Measurements from ENCODE around the gene ZFHX2.
A peak's percentile ranks its signal among the peaks of the same experiment; 100 is the strongest.

ZFHX2 gene

DNA sequence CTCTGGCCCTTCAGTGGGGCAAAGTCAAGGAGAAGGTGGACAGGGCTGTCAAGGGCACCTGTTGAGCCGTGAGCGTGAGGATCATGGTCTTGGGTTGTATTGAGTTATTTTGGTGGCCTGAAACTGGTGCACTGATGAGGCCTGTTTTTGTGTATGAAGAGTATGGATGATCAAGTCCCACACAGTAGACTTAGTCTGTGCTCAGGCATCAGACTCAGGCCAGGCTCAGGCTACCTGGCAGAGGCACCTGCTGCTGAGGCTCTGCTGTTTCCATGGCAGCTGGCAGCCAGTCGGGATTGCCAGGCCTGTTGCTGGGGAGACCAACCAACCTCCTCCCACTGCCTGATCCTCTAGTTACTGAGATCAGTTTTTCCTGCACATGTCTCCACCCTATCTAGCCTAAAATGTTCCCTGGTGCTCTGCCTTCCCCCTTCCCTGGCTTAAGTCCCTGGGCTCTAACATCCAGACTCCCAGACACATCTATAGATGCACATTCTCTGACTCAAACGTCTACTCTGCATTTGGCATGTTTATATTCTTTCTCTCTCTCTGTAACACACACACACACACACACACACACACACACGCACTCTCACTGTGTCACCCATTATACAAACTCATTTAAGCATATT lies 21.9 kb upstream of the ZFHX2 start:
- DNase-seq (ENCODE audit: low read depth in 1 of 2, low spot score in 1 of 2): no peak

- DNase-seq (ENCODE audit: low read depth in 1 of 2, low spot score in 1 of 2): no peak
Measured at GRCh38 chr14:23572836-23573235, 21.3 kb upstream of the ZFHX2 start.

- DNase-seq (ENCODE audit: low read depth in 1 of 2, low spot score in 1 of 2): no peak
Measured at GRCh38 chr14:23572524-23572828, 20.9 kb upstream of the ZFHX2 start.

GRCh38 chr14:23571701-23572523 lies 20.3 kb upstream of the ZFHX2 start:
- no peak for DNase-seq (ENCODE audit: low read depth in 1 of 2, low spot score in 1 of 2)

DNA sequence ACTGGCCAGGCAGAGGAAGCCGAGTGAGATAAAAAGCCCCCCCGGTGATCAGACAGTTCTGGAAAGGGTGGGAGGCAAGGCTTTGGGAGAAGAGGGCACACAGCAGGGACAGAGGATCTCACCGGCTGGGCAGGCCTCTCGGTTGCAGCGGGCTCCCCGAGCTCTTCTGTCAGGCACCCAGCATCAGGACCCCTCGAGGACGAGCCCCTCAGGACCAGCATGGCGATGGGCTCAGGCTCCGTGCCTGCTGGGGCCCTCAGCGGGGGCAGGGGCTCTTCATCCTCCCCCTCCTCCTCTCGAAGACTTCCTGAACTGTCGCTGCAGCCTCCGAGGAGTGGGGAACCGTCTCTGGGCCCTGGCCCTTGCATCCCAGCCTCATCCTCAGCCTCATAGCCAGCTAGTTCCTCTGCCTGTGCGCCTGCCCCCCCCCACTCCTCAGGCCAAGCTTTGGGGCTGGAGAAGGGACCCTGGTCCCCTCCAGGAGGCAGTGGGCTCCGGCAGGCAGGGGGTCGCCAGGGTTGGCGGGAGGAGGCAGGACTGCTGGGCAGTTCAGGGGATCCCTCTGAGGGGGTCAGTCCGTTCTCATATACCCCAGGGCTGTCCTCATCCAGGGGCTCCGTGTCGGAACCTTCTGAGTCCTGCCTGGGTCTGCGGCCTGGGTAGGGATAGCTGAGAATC lies 19.4 kb upstream of the ZFHX2 start:
- no peak for DNase-seq (ENCODE audit: low read depth in 1 of 2, low spot score in 1 of 2)

DNA sequence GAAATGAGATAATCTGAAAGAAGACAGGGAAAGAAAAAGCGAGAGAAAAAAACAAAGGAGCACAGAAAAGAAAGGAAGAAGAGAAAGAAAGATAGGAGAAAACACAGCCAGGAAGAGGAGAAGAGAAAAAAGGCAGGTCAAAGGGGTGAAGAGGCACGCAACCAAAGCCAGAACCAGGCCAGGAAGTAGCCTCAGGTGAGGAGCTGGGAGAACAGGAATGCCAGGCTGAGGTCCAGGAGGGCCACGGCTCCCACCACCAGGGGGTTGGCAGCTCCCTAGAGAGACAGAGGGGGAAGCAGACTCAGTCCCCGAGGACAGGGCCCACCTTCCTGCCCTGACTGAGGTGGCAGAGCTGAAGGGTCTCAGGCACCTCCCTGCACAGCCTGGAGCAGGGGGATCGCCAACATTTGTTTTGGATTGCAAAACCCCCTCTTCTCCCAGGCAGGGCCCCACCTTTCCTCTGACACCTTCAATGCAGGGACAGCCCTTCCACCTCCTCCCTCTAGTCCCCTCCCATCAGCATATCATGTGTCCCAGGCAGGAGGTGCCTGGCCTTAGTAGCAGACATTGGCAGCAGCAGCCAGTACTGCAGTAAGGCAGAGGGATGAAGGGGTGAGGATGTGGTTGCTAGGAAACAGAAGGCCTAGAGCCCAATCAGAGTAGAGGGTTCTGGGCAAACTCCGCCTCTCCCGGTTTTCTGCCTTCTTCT lies 18.0 kb upstream of the ZFHX2 start:
- DNase-seq (ENCODE audit: low read depth in 1 of 2, low spot score in 1 of 2): no peak

- DNase-seq (ENCODE audit: low read depth in 1 of 2, low spot score in 1 of 2): no peak
Measured at GRCh38 chr14:23568600-23569331, 17.2 kb upstream of the ZFHX2 start.

GRCh38 chr14:23568021-23568599 lies 16.5 kb upstream of the ZFHX2 start:
- no peak for DNase-seq (ENCODE audit: low read depth in 1 of 2, low spot score in 1 of 2)

- DNase-seq (ENCODE audit: low read depth in 1 of 2, low spot score in 1 of 2): peak; percentile 75 to 83
Measured at GRCh38 chr14:23567186-23568020, 15.8 kb upstream of the ZFHX2 start, which contains the start of gene AP1G2. AP1G2 (minus strand) TSS chr14:23567791; CDS start chr14:23567314, 477 bp downstream.

GRCh38 chr14:23566778-23567185 lies 15.2 kb upstream of the ZFHX2 start:
- no peak for DNase-seq (ENCODE audit: low read depth in 1 of 2, low spot score in 1 of 2)

GRCh38 chr14:23566112-23566777 lies 14.7 kb upstream of the ZFHX2 start:
- no peak for DNase-seq (ENCODE audit: low read depth in 1 of 2, low spot score in 1 of 2)

- no peak for DNase-seq (ENCODE audit: low read depth in 1 of 2, low spot score in 1 of 2)
Measured at GRCh38 chr14:23565626-23566025, 14.1 kb upstream of the ZFHX2 start.

DNA sequence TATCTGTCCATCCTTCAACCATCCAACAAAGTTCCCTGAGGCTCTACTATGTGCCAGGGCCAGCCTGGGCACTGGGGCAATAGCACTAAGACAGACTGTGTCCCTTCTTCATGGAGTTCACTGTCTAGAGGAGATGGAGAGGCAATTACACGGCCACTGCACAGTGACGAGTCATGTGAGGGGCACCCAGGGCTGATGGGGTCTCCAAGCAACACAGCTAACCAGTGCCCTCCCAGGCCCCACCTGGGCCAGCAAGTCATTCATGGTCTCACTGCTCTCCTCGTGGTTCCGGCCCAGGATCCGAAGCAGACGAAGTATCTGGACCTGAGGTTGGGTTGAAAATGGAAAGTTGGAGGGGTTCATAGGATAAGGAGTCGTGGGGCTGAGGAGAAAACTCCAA lies 13.3 kb upstream of the ZFHX2 start:
- DNase-seq (ENCODE audit: low read depth in 1 of 2, low spot score in 1 of 2): no peak

DNA sequence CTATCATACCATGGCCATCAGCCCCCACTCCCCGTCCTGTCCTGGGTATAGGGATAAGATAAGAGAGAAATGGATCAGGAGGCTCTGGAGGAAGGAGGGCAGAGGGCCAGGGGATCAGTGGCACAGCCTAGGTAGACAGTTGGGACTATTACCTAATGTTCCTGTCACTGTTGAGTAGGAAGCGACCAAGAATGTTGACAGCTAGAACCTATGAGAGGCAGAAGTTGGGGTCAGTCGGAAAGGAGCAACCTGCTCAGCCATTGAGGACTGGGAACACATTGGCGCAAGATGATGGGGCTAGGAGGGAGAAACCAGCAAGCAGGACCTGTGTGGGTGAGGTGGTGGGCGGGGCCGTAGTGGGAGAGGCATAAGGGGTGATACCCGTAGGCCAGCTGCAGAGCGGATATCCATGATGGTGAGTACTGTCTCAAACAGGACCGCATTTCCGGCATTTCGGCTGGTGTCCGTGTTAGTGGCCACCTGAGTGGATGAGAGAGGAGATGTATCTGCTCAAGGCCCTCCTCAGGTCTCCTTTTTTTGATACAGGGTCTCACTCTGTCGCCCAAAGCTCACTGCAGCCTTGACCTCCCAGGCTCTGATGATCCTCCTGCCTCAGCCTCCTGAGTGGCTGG lies 12.7 kb upstream of the ZFHX2 start:
- DNase-seq (ENCODE audit: low read depth in 1 of 2, low spot score in 1 of 2): no peak

GRCh38 chr14:23563473-23564180 lies 12.1 kb upstream of the ZFHX2 start:
- no peak for DNase-seq (ENCODE audit: low read depth in 1 of 2, low spot score in 1 of 2)

DNA sequence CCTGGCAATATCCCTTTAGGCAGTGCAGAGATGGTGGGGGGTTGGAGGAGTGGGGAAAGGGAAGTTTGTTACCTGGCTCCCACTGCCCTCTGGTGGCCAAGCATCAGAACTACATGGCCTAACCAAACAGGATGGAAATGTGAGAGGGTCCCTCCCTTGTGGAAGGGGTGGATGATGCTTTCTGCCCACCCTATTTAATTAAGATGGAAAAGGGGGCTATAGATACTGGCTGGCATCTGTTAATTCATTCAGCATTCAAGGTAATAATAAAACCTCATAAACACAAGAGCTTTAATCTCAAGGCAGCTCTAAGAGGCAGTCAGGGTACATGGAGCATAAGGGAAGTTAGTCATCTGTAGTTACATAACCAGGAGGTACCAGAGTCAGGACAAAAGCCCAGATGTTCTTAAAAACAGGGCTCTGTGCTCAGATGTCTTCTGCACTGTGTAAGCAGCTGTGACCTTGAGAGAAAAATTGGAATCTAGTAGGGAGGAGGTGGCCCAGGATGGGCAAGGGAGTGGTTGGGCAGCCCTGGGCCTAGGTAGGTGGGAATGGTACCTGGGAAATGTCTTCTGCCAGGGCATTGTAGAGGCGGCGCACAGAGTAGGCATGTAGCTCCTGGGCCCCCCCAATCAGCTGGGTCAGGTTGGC lies 11.4 kb upstream of the ZFHX2 start:
- DNase-seq (ENCODE audit: low read depth in 1 of 2, low spot score in 1 of 2): peak in 1 of 2 donors; percentile 46

All from activated CD4-positive, alpha-beta T cell treated with anti-CD3 and anti-CD28 coated beads, Interleukin-2, amount 50 U/mL, for 24 hours (primary cell).